Measurements from ENCODE around the gene KLHL36. TPM values are rescaled to one million over a fixed set of nuclear protein-coding genes. Genes with fewer than 3 reads are reported as not detected.

KLHL36 gene
- total RNA-seq, 1 donor from 2014 or later = 49.0 TPM

GRCh38 chr16:84630009-84630408 lies 18.3 kb upstream of the KLHL36 start:
- no peaks in the 10 kb centered on the region for H3K36me3 Mint-ChIP-seq (ENCODE audit: low read depth, unreplicated experiment)
- no peaks in the 10 kb centered on the region for H3K79me2 ChIP-seq (ENCODE audit: insufficient read depth, low read length)
- no peaks in the 10 kb centered on the region for H3K9me3 ChIP-seq (ENCODE audit: insufficient read depth, low read depth, low read length)
- no peaks in the 10 kb centered on the region for H3K36me3 ChIP-seq (ENCODE audit: insufficient read depth, low read length)
- H3K27ac Mint-ChIP-seq (ENCODE audit: unreplicated experiment) = no peak overlapping the region
- DNase-seq (ENCODE audit: low read depth) (no peak), FAIRE-seq (no peak)
- H2AFZ ChIP-seq (ENCODE audit: low read depth, low read length) = no peak overlapping the region
- H3K4me3 ChIP-seq (ENCODE audit: insufficient read depth, low read depth, low read length) = no peak overlapping the region
- no peaks in the 10 kb centered on the region for H3K9me3 Mint-ChIP-seq (ENCODE audit: unreplicated experiment)
- H3K27ac ChIP-seq (ENCODE audit: low read depth, low read length) = no peak overlapping the region
- no peak overlapping the region for H3K4me2 ChIP-seq (ENCODE audit: low read length)
- H3K4me1 Mint-ChIP-seq (ENCODE audit: low read depth, unreplicated experiment) = no peaks in the 10 kb centered on the region
- peaks cover 12% of the 10 kb centered on the region for H3K27me3 Mint-ChIP-seq (ENCODE audit: low read depth, unreplicated experiment)
- TF ChIP-seq CTCF (IDR thresholded peaks at IDR 0.05; ENCODE audit: insufficient read depth, low read depth, low read length) (no peak), EZH2 (IDR thresholded peaks at IDR 0.05; ENCODE audit: insufficient read depth, low read length) (no peak)
- no peaks in the 10 kb centered on the region for H4K20me1 ChIP-seq (ENCODE audit: insufficient read depth, low read length)
- H3K4me3 Mint-ChIP-seq (ENCODE audit: unreplicated experiment) = no peak overlapping the region
- no peaks in the 10 kb centered on the region for H3K27me3 ChIP-seq (ENCODE audit: insufficient read depth, low read length)
- H3K9ac ChIP-seq (ENCODE audit: low read length) = no peak overlapping the region
- H3K4me1 ChIP-seq (ENCODE audit: insufficient read depth, low read length) = no peaks in the 10 kb centered on the region

GRCh38 chr16:84630446-84631152 lies 17.7 kb upstream of the KLHL36 start:
- no peak overlapping the region for H3K4me3 ChIP-seq (ENCODE audit: insufficient read depth, low read depth, low read length)
- Mint-ChIP-seq H3K4me3 (ENCODE audit: unreplicated experiment) (no peak overlapping the region), H3K4me1 (ENCODE audit: low read depth, unreplicated experiment) (no peaks in the 10 kb centered on the region), H3K9me3 (ENCODE audit: unreplicated experiment) (no peaks in the 10 kb centered on the region), H3K27me3 (ENCODE audit: low read depth, unreplicated experiment) (peaks cover 12% of the 10 kb centered on the region), H3K36me3 (ENCODE audit: low read depth, unreplicated experiment) (no peaks in the 10 kb centered on the region), H3K27ac (ENCODE audit: unreplicated experiment) (no peak overlapping the region)
- H3K9ac ChIP-seq (ENCODE audit: low read length) = no peak overlapping the region
- no peak overlapping the region for H2AFZ ChIP-seq (ENCODE audit: low read depth, low read length)
- no peaks in the 10 kb centered on the region for H3K4me1 ChIP-seq (ENCODE audit: insufficient read depth, low read length)
- FAIRE-seq (no peak), DNase-seq (ENCODE audit: low read depth) (no peak)
- no peaks in the 10 kb centered on the region for H3K36me3 ChIP-seq (ENCODE audit: insufficient read depth, low read length)
- no peaks in the 10 kb centered on the region for H3K27me3 ChIP-seq (ENCODE audit: insufficient read depth, low read length)
- no peak overlapping the region for H3K4me2 ChIP-seq (ENCODE audit: low read length)
- H3K9me3 ChIP-seq (ENCODE audit: insufficient read depth, low read depth, low read length) = no peaks in the 10 kb centered on the region
- TF ChIP-seq EZH2 (IDR thresholded peaks at IDR 0.05; ENCODE audit: insufficient read depth, low read length) (no peak), CTCF (IDR thresholded peaks at IDR 0.05; ENCODE audit: insufficient read depth, low read depth, low read length) (no peak)
- no peak overlapping the region for H3K27ac ChIP-seq (ENCODE audit: low read depth, low read length)
- H4K20me1 ChIP-seq (ENCODE audit: insufficient read depth, low read length) = no peaks in the 10 kb centered on the region
- H3K79me2 ChIP-seq (ENCODE audit: insufficient read depth, low read length) = no peaks in the 10 kb centered on the region

- no peak overlapping the region for H3K4me3 ChIP-seq (ENCODE audit: insufficient read depth, low read depth, low read length)
- DNase-seq (ENCODE audit: low read depth) = no peak
- no peaks in the 10 kb centered on the region for H3K79me2 ChIP-seq (ENCODE audit: insufficient read depth, low read length)
- H3K9ac ChIP-seq (ENCODE audit: low read length) = no peak overlapping the region
- no peaks in the 10 kb centered on the region for H3K36me3 ChIP-seq (ENCODE audit: insufficient read depth, low read length)
- no peak overlapping the region for H2AFZ ChIP-seq (ENCODE audit: low read depth, low read length)
- no peaks in the 10 kb centered on the region for H3K4me1 Mint-ChIP-seq (ENCODE audit: low read depth, unreplicated experiment)
- H3K4me2 ChIP-seq (ENCODE audit: low read length) = no peak overlapping the region
- H3K36me3 Mint-ChIP-seq (ENCODE audit: low read depth, unreplicated experiment) = no peaks in the 10 kb centered on the region
- H4K20me1 ChIP-seq (ENCODE audit: insufficient read depth, low read length) = no peaks in the 10 kb centered on the region
- no peaks in the 10 kb centered on the region for H3K4me1 ChIP-seq (ENCODE audit: insufficient read depth, low read length)
- no peak for FAIRE-seq
- H3K9me3 Mint-ChIP-seq (ENCODE audit: unreplicated experiment) = no peaks in the 10 kb centered on the region
- H3K27me3 ChIP-seq (ENCODE audit: insufficient read depth, low read length) = no peaks in the 10 kb centered on the region
- TF ChIP-seq EZH2 (IDR thresholded peaks at IDR 0.05; ENCODE audit: insufficient read depth, low read length) = no peak
- no peak for TF ChIP-seq CTCF (IDR thresholded peaks at IDR 0.05; ENCODE audit: insufficient read depth, low read depth, low read length)
- H3K4me3 Mint-ChIP-seq (ENCODE audit: unreplicated experiment) = no peak overlapping the region
- H3K27ac ChIP-seq (ENCODE audit: low read depth, low read length) = no peak overlapping the region
- H3K27ac Mint-ChIP-seq (ENCODE audit: unreplicated experiment) = no peak overlapping the region
- no peaks in the 10 kb centered on the region for H3K9me3 ChIP-seq (ENCODE audit: insufficient read depth, low read depth, low read length)
- H3K27me3 Mint-ChIP-seq (ENCODE audit: low read depth, unreplicated experiment) = peaks cover 12% of the 10 kb centered on the region
Observed at GRCh38 chr16:84631153-84631466, 17.2 kb upstream of the KLHL36 start.
